Ramos (cell line): Measurements from ENCODE around the gene TNFAIP3.

Source experiments
- in situ Hi-C: fragments of 300-500 bp; cut with MboI; formaldehyde crosslinking; loops from one replicate; pipeline ENCODE4 v1.14.3; 2022; ENCODE audit warnings: low sequenced_read_pairs; ENCODE audit not compliant: unreplicated experiment

Gene TNFAIP3

GRCh38 chr6:137894779-137895385, 27.8 kb downstream of the TNFAIP3 start:
- in situ Hi-C loops: no loop called here

DNA sequence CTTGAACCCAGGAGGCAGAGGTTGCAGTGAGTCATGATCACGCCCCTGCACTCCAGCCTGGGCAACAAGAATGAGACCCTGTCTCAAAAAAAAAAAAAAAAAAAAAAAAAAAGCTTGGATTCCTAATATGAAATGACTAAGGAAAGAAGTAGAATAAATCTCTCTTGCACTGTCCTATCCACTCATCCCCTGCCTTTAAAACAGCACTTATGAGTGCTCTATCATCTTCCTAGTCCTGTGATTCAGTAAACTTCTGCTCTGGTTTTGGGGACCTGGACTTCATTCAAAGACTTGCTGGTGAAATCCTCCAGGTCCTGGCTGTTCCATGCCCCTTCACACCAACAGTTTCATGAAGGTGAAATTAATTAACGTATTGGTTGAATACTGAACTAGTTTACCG, 29.6 kb downstream of the TNFAIP3 start:
- in situ Hi-C loops: no loop called here

GRCh38 chr6:137900815-137901214, 33.8 kb downstream of the TNFAIP3 start:
- in situ Hi-C loops: no loop called here

DNA sequence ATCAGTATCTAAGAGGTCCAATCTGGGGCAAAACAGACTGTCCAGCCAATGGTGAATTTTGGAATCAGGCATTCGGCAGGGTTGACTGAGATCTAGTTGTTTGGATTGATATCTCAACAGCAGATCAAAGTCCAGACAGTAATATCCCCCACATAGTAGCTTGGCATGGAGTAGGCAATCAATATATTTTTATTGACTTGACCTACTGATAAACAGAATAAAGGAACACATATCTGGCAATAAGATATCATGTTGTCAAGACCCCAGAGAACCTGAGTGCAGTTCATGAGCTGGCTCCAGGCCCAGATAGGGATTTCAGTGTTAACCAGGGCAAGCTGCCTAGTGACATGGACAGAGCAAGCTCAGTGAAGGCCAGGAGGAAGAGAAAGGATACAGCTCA, 34.4 kb downstream of the TNFAIP3 start:
- in situ Hi-C loops: no loop called here

DNA sequence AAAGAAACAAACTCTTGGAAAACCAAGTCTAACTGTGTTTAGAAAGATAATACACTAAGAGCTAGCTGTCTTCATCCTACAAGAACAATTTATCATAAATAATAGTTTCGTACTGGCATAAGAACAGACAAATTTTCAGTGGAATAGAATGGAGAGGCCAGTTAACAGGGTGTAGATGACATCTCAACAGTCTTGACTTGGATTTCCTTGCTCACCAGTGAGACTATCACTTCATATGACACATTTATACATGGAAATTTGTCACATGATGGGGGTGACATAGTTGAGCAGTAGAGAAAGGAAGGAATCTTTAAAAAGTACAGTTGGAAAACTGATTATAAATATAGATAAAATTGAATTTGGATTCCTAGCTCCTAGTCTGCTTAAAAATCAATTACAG, 35.6 kb downstream of the TNFAIP3 start:
- in situ Hi-C loops: no loop called here

GRCh38 chr6:137903274-137903932, 36.3 kb downstream of the TNFAIP3 start:
- in situ Hi-C loops: no loop called here

DNA sequence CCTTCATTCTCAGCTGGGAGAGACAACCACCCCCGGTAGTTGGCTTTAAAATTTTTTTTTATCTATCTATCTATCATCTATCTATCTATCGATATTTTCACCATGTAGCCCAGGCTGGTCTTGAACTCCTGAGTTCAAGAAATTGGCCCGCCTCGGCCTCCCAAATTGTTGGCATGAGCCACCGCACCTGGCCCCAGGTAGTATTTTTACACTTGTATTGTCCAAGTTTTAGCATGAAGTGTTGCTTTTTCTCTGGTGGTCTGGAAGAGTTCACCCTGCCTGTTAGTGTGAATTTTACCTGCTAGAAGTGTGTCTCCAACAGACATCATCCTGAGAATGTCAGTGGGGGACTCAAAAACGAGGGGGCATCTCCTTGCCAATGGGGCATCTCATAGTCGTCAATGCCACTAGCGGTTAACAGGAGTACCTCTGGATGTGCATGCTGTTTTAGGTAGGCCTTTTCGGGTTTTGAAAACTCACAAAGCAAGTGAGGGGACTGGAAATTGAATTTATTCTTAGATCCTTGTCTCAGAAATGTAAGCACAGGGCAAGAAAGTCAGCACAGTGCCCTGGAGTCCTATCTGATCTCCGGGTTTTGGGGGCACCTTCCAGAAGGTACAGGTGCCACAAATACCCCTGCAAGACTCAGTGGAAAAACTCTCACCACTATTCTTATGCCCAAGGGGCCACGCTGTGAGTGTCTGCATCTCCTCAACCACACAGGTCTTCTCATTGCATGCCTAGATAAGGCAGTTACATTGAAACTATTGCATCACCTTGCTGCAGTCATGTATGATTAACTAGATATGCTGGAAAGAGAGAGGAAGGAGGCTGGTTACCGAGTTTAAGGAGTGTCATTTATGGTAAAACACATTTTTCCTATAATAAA, 37.1 kb downstream of the TNFAIP3 start:
- in situ Hi-C loops: no loop called here

DNA sequence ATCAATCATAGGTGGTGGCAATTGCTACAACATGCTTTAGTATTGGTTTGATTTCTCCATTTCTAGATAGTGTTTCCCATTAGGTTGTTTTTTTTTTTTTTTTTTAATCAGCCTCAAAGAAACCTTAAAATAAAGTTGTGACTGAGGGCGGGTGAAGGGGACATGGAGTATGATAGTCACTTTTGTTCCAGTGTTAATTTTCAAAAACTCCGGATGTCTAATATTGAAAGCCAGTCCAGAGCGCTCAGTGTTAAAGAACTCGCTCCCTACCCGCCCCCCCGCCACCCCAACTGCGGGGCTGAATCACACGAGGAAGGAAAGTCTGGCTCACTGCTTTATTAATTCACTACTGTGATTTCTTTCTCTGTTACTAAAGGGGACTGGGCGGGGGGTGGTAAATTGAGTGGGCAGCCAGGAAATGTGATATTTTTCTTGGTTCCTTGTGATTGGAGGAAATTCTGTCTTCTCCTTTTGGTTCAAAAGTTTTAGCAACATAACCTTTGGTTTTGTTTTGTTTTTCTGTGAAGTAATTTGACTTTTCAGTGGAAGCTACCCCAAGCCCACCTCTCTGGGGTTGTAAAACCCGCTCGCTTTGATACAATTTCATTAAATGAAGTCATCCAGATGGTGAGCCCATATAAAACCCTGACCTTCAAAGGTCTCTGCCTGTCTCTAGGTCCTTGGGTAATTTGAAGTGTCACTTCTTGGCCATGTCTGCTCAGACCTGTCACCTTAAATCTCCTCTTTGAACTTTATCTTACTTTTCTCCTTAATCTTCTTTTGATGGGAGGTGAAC, 38.0 kb downstream of the TNFAIP3 start:
- in situ Hi-C loops: no loop called here

DNA sequence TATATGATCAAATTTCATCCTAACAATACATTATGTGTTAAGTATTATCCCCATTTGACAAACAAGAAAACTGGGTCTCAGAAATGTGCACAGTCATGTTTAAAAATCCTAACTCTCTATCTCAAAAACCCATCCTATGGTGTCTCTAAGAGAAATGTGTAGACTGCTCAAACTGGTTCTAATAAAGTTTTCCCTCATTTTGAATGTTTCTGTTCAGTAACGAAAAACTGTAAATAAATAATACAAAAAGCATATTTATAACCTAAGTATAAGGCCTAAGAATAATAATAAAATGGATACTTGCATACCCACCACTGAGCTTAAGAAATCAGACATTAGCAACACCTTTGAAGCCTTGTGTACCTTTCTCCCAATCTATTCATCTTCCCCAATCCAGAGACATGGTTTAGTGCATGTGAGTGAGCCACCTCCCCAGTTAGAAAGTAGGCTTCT, 39.0 kb downstream of the TNFAIP3 start:
- in situ Hi-C loops: no loop called here

- in situ Hi-C loops: no loop called here
Observed at GRCh38 chr6:137907170-137907569, 40.1 kb downstream of the TNFAIP3 start.

- in situ Hi-C loops: no loop called here
Observed at GRCh38 chr6:137909533-137909932, 42.5 kb downstream of the TNFAIP3 start.

DNA sequence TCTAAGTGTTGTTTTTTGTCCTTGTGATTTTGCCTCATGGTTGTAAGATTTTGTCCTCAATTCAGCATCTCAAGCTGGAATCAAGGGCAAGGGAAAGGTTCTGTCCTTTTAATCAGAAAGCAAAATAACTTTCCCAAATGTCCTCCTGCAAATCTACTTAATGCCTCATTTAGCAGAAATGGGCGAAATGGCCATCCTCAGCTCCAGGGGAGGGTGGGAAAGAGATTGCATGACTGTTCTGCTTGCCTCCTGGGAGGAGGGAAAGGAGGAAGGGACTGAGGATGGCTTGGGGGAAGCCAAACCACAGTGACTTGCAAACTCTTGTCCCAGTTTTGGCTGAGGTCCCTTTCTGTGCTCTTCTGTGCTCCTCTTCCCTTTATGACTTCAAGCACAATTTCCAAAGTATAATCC, 43.4 kb downstream of the TNFAIP3 start:
- in situ Hi-C loops: no loop called here

DNA sequence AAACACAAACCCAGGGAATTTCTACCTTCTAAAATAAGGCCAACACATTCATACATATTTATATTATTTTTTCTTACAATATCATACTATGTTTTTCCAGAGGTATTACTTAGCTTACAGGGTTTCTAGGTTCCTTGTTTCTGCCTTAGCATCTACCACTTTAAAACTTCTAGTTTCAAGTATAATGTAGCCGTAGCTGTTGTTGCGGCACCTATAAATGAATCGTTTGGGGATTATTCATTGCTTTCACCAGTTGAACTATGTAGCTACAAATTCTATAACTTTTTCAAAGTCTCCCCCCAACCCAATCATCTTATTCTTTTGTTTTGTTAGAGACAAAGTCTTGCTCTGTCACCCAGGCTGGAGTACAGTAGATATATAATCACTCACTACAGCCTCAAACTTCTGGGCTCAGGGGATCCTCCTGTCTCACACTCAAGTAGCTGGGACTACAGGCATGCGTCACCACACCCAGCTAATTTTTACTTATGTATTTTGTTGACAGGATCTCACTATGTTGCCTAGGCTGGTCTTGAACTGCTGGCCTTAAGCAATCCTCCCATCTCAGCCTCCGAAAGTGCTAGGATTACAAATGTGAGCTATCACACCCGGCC, 43.9 kb downstream of the TNFAIP3 start:
- in situ Hi-C loops: no loop called here

- in situ Hi-C loops: no loop called here
Observed at GRCh38 chr6:137911675-137912191, 44.7 kb downstream of the TNFAIP3 start.

GRCh38 chr6:137912813-137913212, 45.8 kb downstream of the TNFAIP3 start:
- in situ Hi-C loops: no loop called here

DNA sequence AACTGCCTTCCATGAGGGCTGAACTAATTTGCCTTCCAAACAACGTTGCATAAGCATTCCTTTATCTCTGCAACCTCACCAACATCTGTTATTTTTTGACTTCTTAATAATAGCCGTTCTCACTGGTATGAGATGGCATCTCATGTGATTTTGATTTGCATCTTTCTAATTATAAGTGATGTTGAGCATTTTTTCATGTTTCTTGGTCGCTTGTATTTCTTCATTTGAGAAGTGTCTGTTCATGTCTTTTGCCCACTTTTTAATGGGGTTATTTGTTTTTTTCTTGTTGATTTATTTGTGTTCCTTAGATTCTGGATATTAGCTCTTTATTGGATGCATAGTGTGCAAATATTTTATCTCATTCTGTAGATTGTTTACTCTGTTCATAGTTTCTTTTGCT, 46.4 kb downstream of the TNFAIP3 start:
- in situ Hi-C loops: no loop called here

GRCh38 chr6:137913996-137914529, 47.0 kb downstream of the TNFAIP3 start:
- in situ Hi-C loops: no loop called here

DNA sequence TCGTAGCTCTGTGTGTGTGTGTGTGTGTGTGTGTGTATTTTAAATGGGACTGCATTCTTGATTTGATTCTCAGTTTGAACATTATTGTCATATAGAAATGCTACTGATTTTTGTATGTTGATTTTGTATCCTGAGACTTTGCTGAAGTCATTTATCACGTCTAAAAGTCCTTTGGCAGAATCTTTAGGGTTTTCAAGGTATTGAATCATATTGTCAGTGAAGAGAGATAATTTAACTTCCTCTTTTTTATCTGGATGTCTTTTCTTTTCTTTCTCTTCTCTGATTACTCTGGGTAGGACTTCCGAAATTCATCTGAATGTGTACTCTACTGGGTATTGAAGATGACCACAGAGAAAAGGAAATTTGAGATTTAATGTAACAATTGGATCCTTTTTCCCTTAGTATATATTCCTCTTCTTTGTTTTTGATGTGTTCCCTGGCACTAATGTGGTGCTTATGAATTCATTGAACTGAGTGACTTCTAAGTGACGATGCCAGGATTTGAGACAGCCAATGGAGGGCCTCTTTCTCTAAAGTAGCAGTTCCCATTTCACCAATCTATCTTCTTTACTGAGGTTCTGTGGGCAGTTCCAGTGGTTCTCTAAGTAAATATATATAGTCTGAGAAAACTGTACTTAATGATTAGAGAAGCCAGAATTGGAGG, 47.6 kb downstream of the TNFAIP3 start:
- in situ Hi-C loops: no loop called here

GRCh38 chr6:137915790-137916189, 48.7 kb downstream of the TNFAIP3 start:
- in situ Hi-C loops: no loop called here
